HEK293 (cell line): ENCODE results near the gene SP140L.

Experiments used
- CTCF ChIP-seq: fragments of 450-650 bp; formaldehyde crosslinking; IDR thresholded peaks from 2 replicates; pipeline ENCODE4 v1.5.1; 2016; ENCODE audit warnings: missing biosample characterization, missing genetic modification characterization
- ELK4 ChIP-seq: IDR thresholded peaks from 2 replicates; pipeline ENCODE4 v1.6.1; 2011; ENCODE audit warnings: mild to moderate bottlenecking, low read depth, low read length, borderline replicate concordance
- OVOL3 ChIP-seq: fragments of 450-650 bp; formaldehyde crosslinking; IDR thresholded peaks from 2 replicates; pipeline ENCODE4 v1.5.1; 2016; ENCODE audit warnings: missing biosample characterization, missing genetic modification characterization
- PBX3 ChIP-seq: sonication (generic); formaldehyde crosslinking; IDR thresholded peaks from 2 replicates; pipeline ENCODE4 v1.8.1; 2022; ENCODE audit warnings: mild to moderate bottlenecking, moderate library complexity, missing genetic modification reagents
- PRDM2 ChIP-seq: fragments of 450-650 bp; formaldehyde crosslinking; IDR thresholded peaks from 2 replicates; pipeline ENCODE4 v1.5.1; 2016; ENCODE audit warnings: missing biosample characterization, missing genetic modification characterization, borderline replicate concordance
- YY1 ChIP-seq: fragments of 450-650 bp; formaldehyde crosslinking; IDR thresholded peaks from 2 replicates; pipeline ENCODE4 v1.5.1; 2018; ENCODE audit warnings: missing biosample characterization, missing genetic modification characterization
- ZBTB21 ChIP-seq: fragments of 450-650 bp; formaldehyde crosslinking; IDR thresholded peaks from 2 replicates; pipeline ENCODE4 v1.5.1; 2017; ENCODE audit warnings: missing biosample characterization, missing genetic modification characterization
- ZBTB26 ChIP-seq: fragments of 450-650 bp; formaldehyde crosslinking; optimal IDR thresholded peaks from 2 replicates; pipeline ENCODE3; 2016; ENCODE audit warnings: missing biosample characterization, mild to moderate bottlenecking, missing genetic modification characterization
- ZNF23 ChIP-seq: fragments of 450-650 bp; formaldehyde crosslinking; IDR thresholded peaks from 2 replicates; pipeline ENCODE4 v1.5.1; 2016; ENCODE audit warnings: missing biosample characterization, missing genetic modification characterization, borderline replicate concordance
- ZNF530 ChIP-seq: fragments of 450-650 bp; formaldehyde crosslinking; IDR thresholded peaks from 2 replicates; pipeline ENCODE4 v1.5.1; 2016; ENCODE audit warnings: low read depth, missing biosample characterization, missing genetic modification characterization
- ZNF549 ChIP-seq: fragments of 450-650 bp; IDR thresholded peaks from 2 replicates; pipeline ENCODE4 v1.5.1; 2018; ENCODE audit warnings: missing biosample characterization, missing genetic modification characterization, mild to moderate bottlenecking, inconsistent platforms, moderate library complexity

GRCh38 chr2:230435431-230435830, 108.4 kb downstream of the SP140L start:
- TF ChIP-seq ZNF549 (tag by site-specific recombination): no peak
- no peak for TF ChIP-seq PRDM2
- no peak for TF ChIP-seq CTCF (tag by site-specific recombination)
- no peak for TF ChIP-seq PBX3 (CRISPR knock-in tag)
- TF ChIP-seq ZBTB21 (tag by site-specific recombination): no peak
- no peak for TF ChIP-seq YY1
- TF ChIP-seq ZNF530 (tag by site-specific recombination): no peak
- no peak for TF ChIP-seq OVOL3 (tag by site-specific recombination)
- no peak for TF ChIP-seq ZNF23
- TF ChIP-seq ELK4: no peak
- no peak for TF ChIP-seq ZBTB26
